Prostate gland (tissue), 2 donors: Measurements from ENCODE around the gene GNG4.
"Not testable (repeated sequence)": the region's sequence is repeated elsewhere in the genome, so short reads cannot be mapped to it uniquely, and the experiment has no call there.

Source experiments
- CTCF ChIP-seq, 4 experiments: fragments of 200-600 bp in 2 of 4; fragments of 450-650 bp in 2 of 4; sonication (generic) in 2 of 4; IDR thresholded peaks; 1 replicate in 3 of 4; 2 replicates in 1 of 4; pipeline ENCODE4 v1.5.1; 2016 to 2019; ENCODE audit warnings: antibody characterized with exemption in 4 of 4, mild to moderate bottlenecking in 2 of 4, moderate library complexity in 2 of 4
- POLR2A ChIP-seq: fragments of 450-650 bp; IDR thresholded peaks from one replicate; pipeline ENCODE4 v1.6.1; 2016; ENCODE audit warnings: antibody characterized with exemption, mild to moderate bottlenecking

GRCh38 chr1:235594281-235594895, 55.2 kb downstream of the GNG4 start:
- TF ChIP-seq CTCF (IDR thresholded peaks at IDR 0.05); POLR2A: not testable (repeated sequence)
